Ectodermal cell (in vitro differentiated cells): ENCODE measurements around the gene CACNA1F.

Experiments
- H3K27ac ChIP-seq: 2 replicates; pipeline ENCODE4 v1.7.0; 2013; ENCODE audit warnings: mild to moderate bottlenecking, low read depth, low read length; ENCODE audit not compliant: insufficient read depth, poor library complexity, severe bottlenecking
- H3K27me3 ChIP-seq: 2 replicates; pipeline ENCODE4 v1.7.0; 2013; ENCODE audit warnings: mild to moderate bottlenecking, low read length; ENCODE audit not compliant: insufficient read depth, control insufficient read depth, poor library complexity, severe bottlenecking
- H3K36me3 ChIP-seq: one replicate; pipeline ENCODE4 v1.7.0; 2013; ENCODE audit warnings: low read length; ENCODE audit not compliant: control insufficient read depth, insufficient read depth
- H3K4me1 ChIP-seq: one replicate; pipeline ENCODE4 v1.7.0; 2013; ENCODE audit warnings: low read length; ENCODE audit not compliant: control insufficient read depth, insufficient read depth
- H3K4me3 ChIP-seq: 2 replicates; pipeline ENCODE4 v1.7.0; 2013; ENCODE audit warnings: low read depth, low read length, control low read depth; ENCODE audit not compliant: insufficient read depth
- H3K9me3 ChIP-seq: 2 replicates; pipeline ENCODE4 v1.7.0; 2013; ENCODE audit warnings: mild to moderate bottlenecking, low read length, moderate library complexity; ENCODE audit not compliant: control insufficient read depth
- WGBS, 2 experiments: methylation state at CpG; one replicate each; pipeline ENCODE4 v1.1.7; 2013; ENCODE audit warnings: missing lambda C conversion rate in 2 of 2; 5-methylcytosine and 5-hydroxymethylcytosine counted together

The CACNA1F gene

DNA sequence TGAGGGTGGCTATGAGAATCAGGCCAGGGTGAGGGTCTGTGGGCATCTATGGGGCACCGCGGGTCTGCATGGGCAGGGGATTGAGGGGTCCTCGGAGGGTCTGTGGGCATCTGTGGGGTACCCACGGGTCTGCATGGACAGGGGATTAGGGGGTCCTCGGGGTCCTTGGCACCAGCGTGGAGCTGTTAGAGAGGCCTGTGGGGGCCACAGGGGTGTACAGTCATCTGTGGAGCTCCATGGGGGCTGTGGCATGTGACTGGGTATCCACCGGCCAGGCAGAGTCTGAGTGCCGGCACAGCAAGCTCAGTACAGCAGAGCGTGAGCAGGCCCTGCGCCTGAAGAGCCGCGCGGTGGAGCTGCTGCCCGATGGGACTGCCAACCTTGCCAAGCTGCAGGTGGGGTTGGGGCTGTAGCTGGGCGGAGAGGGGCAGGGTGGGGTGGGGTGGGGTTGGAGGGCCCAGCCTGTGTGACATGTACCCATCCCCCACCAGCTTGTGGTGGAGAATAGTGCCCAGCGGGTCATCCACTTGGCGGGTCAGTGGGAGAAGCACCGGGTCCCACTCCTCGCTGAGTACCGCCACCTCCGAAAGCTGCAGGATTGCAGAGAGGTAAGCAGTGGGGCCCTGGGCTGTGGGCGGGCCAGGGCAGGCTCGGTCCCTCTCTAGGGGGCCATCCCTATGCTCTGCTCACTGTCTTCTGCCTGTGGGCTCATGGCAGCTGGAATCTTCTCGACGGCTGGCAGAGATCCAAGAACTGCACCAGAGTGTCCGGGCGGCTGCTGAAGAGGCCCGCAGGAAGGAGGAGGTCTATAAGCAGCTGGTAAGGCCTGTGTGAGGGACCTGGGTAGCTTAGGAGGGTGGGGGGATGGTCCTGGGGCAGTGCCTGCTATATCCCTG, 15.0 kb upstream of the CACNA1F start:
- Histone ChIP-seq H3K4me1 (no peaks in the 10 kb centered on the region), H3K4me3 (no peak overlapping the region), H3K27me3 (no peaks in the 10 kb centered on the region), H3K27ac (no peak overlapping the region), H3K36me3 (no peaks in the 10 kb centered on the region), H3K9me3 (no peaks in the 10 kb centered on the region)
- WGBS, 2 experiments: 94 to 97% methylated on average over 28 of the region's 28 CpGs

- H3K9me3 ChIP-seq: no peaks in the 10 kb centered on the region
- no peak overlapping the region for H3K27ac ChIP-seq
- H3K27me3 ChIP-seq: no peaks in the 10 kb centered on the region
- WGBS, 2 experiments: 95% methylated on average over 11 of the region's 11 CpGs
- no peaks in the 10 kb centered on the region for H3K36me3 ChIP-seq
- no peaks in the 10 kb centered on the region for H3K4me1 ChIP-seq
- H3K4me3 ChIP-seq: no peak overlapping the region
Measured at GRCh38 chrX:49247346-49247745, 14.2 kb upstream of the CACNA1F start.

DNA sequence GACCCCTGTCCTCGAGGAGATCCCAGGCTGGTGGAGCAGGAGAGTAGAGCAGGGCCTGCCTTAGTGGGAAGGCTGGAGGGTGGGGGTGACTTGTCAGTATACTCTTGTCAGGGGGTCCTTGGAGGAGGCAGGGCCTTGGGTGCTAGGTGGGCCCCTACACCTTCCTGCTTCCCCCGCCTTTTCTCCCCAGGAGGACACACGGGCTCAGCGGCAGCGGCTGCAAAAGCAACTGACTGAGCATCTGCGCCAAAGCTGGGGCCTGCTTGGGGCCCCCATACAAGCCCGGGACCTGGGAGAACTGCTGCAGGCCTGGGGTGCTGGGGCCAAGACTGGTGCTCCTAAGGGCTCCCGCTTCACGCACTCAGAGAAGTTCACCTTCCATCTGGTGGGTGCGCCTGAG, 13.4 kb upstream of the CACNA1F start:
- H3K27ac ChIP-seq: no peak overlapping the region
- no peak overlapping the region for H3K4me3 ChIP-seq
- H3K36me3 ChIP-seq: no peaks in the 10 kb centered on the region
- H3K9me3 ChIP-seq: no peaks in the 10 kb centered on the region
- H3K27me3 ChIP-seq: no peaks in the 10 kb centered on the region
- no peaks in the 10 kb centered on the region for H3K4me1 ChIP-seq
- WGBS, 2 experiments: 94 to 99% methylated on average over 9 to 10 of the region's 10 CpGs

GRCh38 chrX:49244207-49244606, 11.1 kb upstream of the CACNA1F start:
- H3K4me3 ChIP-seq: no peak overlapping the region
- no peak overlapping the region for H3K27ac ChIP-seq
- 98 to 100% methylated on average over 2 of the region's 2 CpGs for WGBS, 2 experiments
- no peaks in the 10 kb centered on the region for H3K36me3 ChIP-seq
- no peaks in the 10 kb centered on the region for H3K9me3 ChIP-seq
- no peaks in the 10 kb centered on the region for H3K4me1 ChIP-seq
- no peaks in the 10 kb centered on the region for H3K27me3 ChIP-seq

- H3K9me3 ChIP-seq: no peaks in the 10 kb centered on the region
Measured at GRCh38 chrX:49243166-49243565, 10.0 kb upstream of the CACNA1F start.

GRCh38 chrX:49242545-49243066, 9.5 kb upstream of the CACNA1F start:
- Histone ChIP-seq H3K9me3 (no peaks in the 10 kb centered on the region), H3K36me3 (no peaks in the 10 kb centered on the region), H3K27ac (no peak overlapping the region), H3K27me3 (no peaks in the 10 kb centered on the region), H3K4me1 (no peaks in the 10 kb centered on the region), H3K4me3 (no peak overlapping the region)
- 93 to 94% methylated on average over 12 of the region's 12 CpGs for WGBS, 2 experiments

More at GRCh38 chrX:49243166-49243565, 10.0 kb upstream of the CACNA1F start:
- WGBS, 2 experiments: 89 to 90% methylated on average over 12 of the region's 12 CpGs
- Histone ChIP-seq H3K27me3 (no peaks in the 10 kb centered on the region), H3K4me3 (no peak overlapping the region), H3K27ac (no peak overlapping the region), H3K4me1 (no peaks in the 10 kb centered on the region), H3K36me3 (no peaks in the 10 kb centered on the region)

DNA sequence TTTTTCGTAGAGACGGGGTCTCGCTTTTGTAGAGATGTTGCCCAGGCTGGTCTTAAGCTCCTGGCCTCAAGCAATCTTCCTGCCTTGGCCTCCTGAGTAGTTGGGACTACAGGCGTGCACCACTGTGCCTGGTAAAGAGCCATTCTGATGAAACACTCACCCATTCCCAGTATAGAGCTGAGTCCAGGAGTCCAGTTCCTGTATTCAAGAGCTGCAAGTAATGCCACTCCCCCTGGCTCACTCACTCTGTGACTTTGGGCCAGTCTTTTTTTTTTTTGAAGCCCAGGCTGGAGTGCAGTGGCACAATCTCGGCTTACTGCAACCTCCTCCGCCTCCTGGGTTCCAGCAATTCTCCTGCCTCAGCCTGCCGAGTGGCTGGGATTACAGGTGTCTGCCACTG, 5.6 kb upstream of the CACNA1F start:
- no peak overlapping the region for H3K4me3 ChIP-seq
- H3K9me3 ChIP-seq: no peaks in the 10 kb centered on the region
- no peaks in the 10 kb centered on the region for H3K4me1 ChIP-seq
- H3K27me3 ChIP-seq: no peaks in the 10 kb centered on the region
- WGBS, 2 experiments: 90 to 95% methylated on average over 7 of the region's 7 CpGs
- H3K27ac ChIP-seq: no peak overlapping the region
- no peaks in the 10 kb centered on the region for H3K36me3 ChIP-seq

DNA sequence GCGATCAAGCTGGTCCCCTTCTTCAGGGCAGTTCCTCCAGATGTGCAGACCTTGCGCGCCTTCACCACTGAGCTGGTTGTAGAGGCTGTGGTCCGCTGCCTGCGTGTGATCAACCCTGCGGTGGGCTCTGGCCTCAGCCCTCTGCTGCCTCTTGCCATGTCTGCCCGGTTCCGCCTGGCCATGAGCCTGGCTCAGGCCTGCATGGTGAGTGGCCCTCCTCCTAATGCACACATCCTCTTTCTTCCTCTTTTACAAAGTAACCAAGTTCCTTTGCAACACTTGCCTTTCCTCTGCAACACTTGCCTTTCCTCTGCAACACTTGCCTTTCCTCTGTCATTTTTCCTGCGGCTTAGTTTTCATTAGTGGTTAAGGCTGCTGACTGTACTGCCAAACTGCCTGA, 3.9 kb upstream of the CACNA1F start:
- H3K27ac ChIP-seq: no peak overlapping the region
- H3K27me3 ChIP-seq: no peaks in the 10 kb centered on the region
- 95 to 97% methylated on average over 9 of the region's 9 CpGs for WGBS, 2 experiments
- no peak overlapping the region for H3K4me3 ChIP-seq
- H3K4me1 ChIP-seq: no peaks in the 10 kb centered on the region
- no peaks in the 10 kb centered on the region for H3K36me3 ChIP-seq
- H3K9me3 ChIP-seq: no peaks in the 10 kb centered on the region

DNA sequence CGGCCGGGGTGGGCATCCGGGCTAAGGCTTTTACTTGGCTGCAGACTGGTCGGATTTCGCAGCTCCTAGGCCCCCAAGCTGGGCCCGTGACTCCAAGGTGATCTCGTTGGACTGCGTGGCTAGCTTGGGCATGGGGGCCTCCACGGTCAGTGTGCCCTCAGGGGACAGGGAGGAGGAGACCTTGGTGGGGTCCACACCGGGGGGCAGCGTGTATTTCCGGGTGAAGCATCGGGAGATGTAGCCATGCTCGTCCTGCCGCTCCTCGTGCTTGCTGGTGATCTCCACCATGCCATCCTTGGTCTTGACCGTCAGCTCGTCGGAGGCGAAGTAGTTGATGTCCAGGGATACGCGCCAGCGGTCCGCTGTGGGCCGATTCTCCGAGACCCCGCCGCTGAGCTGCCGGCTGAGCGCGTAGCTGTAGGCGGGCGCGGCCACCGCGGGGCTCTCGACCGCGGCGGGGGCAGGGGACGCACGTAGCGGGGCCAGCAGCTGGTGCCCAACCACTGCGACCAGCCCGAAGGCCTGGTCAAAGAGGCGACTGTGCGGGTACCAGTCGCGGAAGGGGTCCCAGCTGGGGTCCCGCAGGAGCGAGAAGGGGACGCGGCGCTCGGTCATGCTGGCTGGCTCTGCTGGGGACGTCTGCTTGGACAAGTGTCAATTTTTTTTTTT, 881 bp upstream of the CACNA1F start:
- H3K4me1 ChIP-seq: no peaks in the 10 kb centered on the region
- H3K27ac ChIP-seq: no peak overlapping the region
- H3K27me3 ChIP-seq: no peaks in the 10 kb centered on the region
- no peaks in the 10 kb centered on the region for H3K36me3 ChIP-seq
- 97% methylated on average over 56 of the region's 56 CpGs for WGBS, 2 experiments
- H3K4me3 ChIP-seq: no peak overlapping the region
- no peaks in the 10 kb centered on the region for H3K9me3 ChIP-seq

DNA sequence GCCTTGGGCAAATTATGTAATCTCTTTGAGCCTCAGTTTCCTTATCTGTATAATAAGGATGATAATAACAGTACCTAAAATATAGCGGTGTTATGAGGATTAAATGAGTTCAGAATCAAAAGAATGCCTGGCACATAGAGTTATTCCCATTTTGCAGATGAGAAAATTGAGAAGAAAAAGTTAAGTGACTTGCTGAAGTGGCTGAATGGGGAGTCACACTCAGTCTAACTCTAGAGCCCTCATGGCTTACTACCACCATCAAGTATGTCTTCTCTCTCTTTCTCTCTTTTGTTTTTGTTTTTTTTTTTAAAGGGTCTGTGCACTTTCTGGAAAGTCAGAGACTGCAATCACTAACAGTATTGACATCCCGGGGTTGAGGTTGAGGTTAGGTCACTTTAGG, 615 bp downstream of the CACNA1F start:
- Histone ChIP-seq H3K27ac (no peak overlapping the region), H3K27me3 (no peaks in the 10 kb centered on the region), H3K4me1 (no peaks in the 10 kb centered on the region), H3K36me3 (no peaks in the 10 kb centered on the region), H3K4me3 (no peak overlapping the region), H3K9me3 (no peaks in the 10 kb centered on the region)
- WGBS, 2 experiments: 90 to 94% methylated on average over 2 of the region's 2 CpGs
